Measurements from ENCODE around the gene HNRNPU.

The HNRNPU gene

GRCh38 chr1:244869950-244870349 is 5.6 kb upstream of the HNRNPU start:
- no peak for TF ChIP-seq EZH2 (optimal IDR thresholded peaks at IDR 0.05; ENCODE audit: low read depth, low read length)
- Histone ChIP-seq H3K4me1 (ENCODE audit: low read length) (no peaks in the 10 kb centered on the region), H2AFZ (ENCODE audit: low read length) (no peak overlapping the region; the same call in 1 of the 2 replicates), H3K27me3 (replicated peaks; ENCODE audit: insufficient read depth, low read length) (no peaks in the 10 kb centered on the region), H3K79me2 (ENCODE audit: low read length) (peaks cover under 1% of the 10 kb centered on the region; the same call in 1 of the 2 replicates), H3K27ac (ENCODE audit: low read length) (no peak overlapping the region), H3F3A (ENCODE audit: insufficient read depth, low read length) (peaks cover 2% of the 10 kb centered on the region; the same call in 1 of the 2 replicates), H3K9me2 (replicated peaks; ENCODE audit: insufficient read depth, low read length) (no peaks in the 10 kb centered on the region), H3K36me3 (replicated peaks; ENCODE audit: insufficient read depth, low read length) (no peaks in the 10 kb centered on the region), H3K4me2 (ENCODE audit: low read depth, low read length) (no peak overlapping the region), H4K20me1 (ENCODE audit: insufficient read depth, low read length) (no peaks in the 10 kb centered on the region), H3K4me3 (ENCODE audit: low read length) (no peak overlapping the region), H3K9me3 (replicated peaks; ENCODE audit: insufficient read depth, low read length) (no peaks in the 10 kb centered on the region), H3K9ac (ENCODE audit: low read length) (no peak overlapping the region)
- DNase-seq = no peak

GRCh38 chr1:244869364-244869827 is 5.1 kb upstream of the HNRNPU start:
- Histone ChIP-seq H3K9me3 (replicated peaks; ENCODE audit: insufficient read depth, low read length) (no peaks in the 10 kb centered on the region), H3K4me1 (ENCODE audit: low read length) (no peaks in the 10 kb centered on the region), H3F3A (ENCODE audit: insufficient read depth, low read length) (peaks cover 6% of the 10 kb centered on the region; the same call in 1 of the 2 replicates), H4K20me1 (ENCODE audit: insufficient read depth, low read length) (no peaks in the 10 kb centered on the region), H3K9ac (ENCODE audit: low read length) (no peak overlapping the region), H3K4me2 (ENCODE audit: low read depth, low read length) (no peak overlapping the region), H3K9me2 (replicated peaks; ENCODE audit: insufficient read depth, low read length) (no peaks in the 10 kb centered on the region), H2AFZ (ENCODE audit: low read length) (no peak overlapping the region), H3K27me3 (replicated peaks; ENCODE audit: insufficient read depth, low read length) (no peaks in the 10 kb centered on the region), H3K79me2 (ENCODE audit: low read length) (peaks cover 3% of the 10 kb centered on the region; the same call in 1 of the 2 replicates), H3K36me3 (replicated peaks; ENCODE audit: insufficient read depth, low read length) (no peaks in the 10 kb centered on the region), H3K4me3 (ENCODE audit: low read length) (no peak overlapping the region), H3K27ac (ENCODE audit: low read length) (no peak overlapping the region)
- TF ChIP-seq EZH2phosphoT487 (IDR thresholded peaks at IDR 0.05; ENCODE audit: low read length) = no peak
- no peak for TF ChIP-seq EZH2 (optimal IDR thresholded peaks at IDR 0.05; ENCODE audit: low read depth, low read length)
- TF ChIP-seq CTCF (IDR thresholded peaks at IDR 0.05; ENCODE audit: low read length) = no peak
- no peak for DNase-seq

- no peaks in the 10 kb centered on the region for H3K36me3 ChIP-seq (replicated peaks; ENCODE audit: insufficient read depth, low read length)
- H3K27me3 ChIP-seq (replicated peaks; ENCODE audit: insufficient read depth, low read length) = no peaks in the 10 kb centered on the region
- no peaks in the 10 kb centered on the region for H3K9me3 ChIP-seq (replicated peaks; ENCODE audit: insufficient read depth, low read length)
- no peaks in the 10 kb centered on the region for H3K9me2 ChIP-seq (replicated peaks; ENCODE audit: insufficient read depth, low read length)
- H3K79me2 ChIP-seq (ENCODE audit: low read length) = peaks cover 9% of the 10 kb centered on the region
- no peaks in the 10 kb centered on the region for H4K20me1 ChIP-seq (ENCODE audit: insufficient read depth, low read length)
- no peak overlapping the region for H3K27ac ChIP-seq (ENCODE audit: low read length)
- H3K4me2 ChIP-seq (ENCODE audit: low read depth, low read length) = no peak overlapping the region
- H3K4me3 ChIP-seq (ENCODE audit: low read length) = no peak overlapping the region
- no peak for DNase-seq
- no peaks in the 10 kb centered on the region for H3K4me1 ChIP-seq (ENCODE audit: low read length)
- H2AFZ ChIP-seq (ENCODE audit: low read length) = no peak overlapping the region
- H3F3A ChIP-seq (ENCODE audit: insufficient read depth, low read length) = peaks cover 11% of the 10 kb centered on the region
- no peak for TF ChIP-seq EZH2 (optimal IDR thresholded peaks at IDR 0.05; ENCODE audit: low read depth, low read length)
- no peak for TF ChIP-seq EZH2phosphoT487 (IDR thresholded peaks at IDR 0.05; ENCODE audit: low read length)
- H3K9ac ChIP-seq (ENCODE audit: low read length) = no peak overlapping the region
Observed at GRCh38 chr1:244868484-244869363, 4.4 kb upstream of the HNRNPU start.

- no peak overlapping the region for H3K4me2 ChIP-seq (ENCODE audit: low read depth, low read length)
- no peak overlapping the region for H3K27ac ChIP-seq (ENCODE audit: low read length)
- H3K9ac ChIP-seq (ENCODE audit: low read length) = no peak overlapping the region
- H3F3A ChIP-seq (ENCODE audit: insufficient read depth, low read length) = peaks cover 21% of the 10 kb centered on the region
- TF ChIP-seq EZH2 (optimal IDR thresholded peaks at IDR 0.05; ENCODE audit: low read depth, low read length) (no peak), CTCF (IDR thresholded peaks at IDR 0.05; ENCODE audit: low read length) (no peak)
- no peaks in the 10 kb centered on the region for H3K27me3 ChIP-seq (replicated peaks; ENCODE audit: insufficient read depth, low read length)
- no peak overlapping the region for H3K4me3 ChIP-seq (ENCODE audit: low read length)
- no peaks in the 10 kb centered on the region for H3K9me2 ChIP-seq (replicated peaks; ENCODE audit: insufficient read depth, low read length)
- peaks cover 1% of the 10 kb centered on the region; the same call in 1 of the 2 replicates for H3K36me3 ChIP-seq (replicated peaks; ENCODE audit: insufficient read depth, low read length)
- peaks cover 30% of the 10 kb centered on the region for H3K79me2 ChIP-seq (ENCODE audit: low read length)
- no peak overlapping the region for H2AFZ ChIP-seq (ENCODE audit: low read length)
- no peaks in the 10 kb centered on the region for H3K9me3 ChIP-seq (replicated peaks; ENCODE audit: insufficient read depth, low read length)
- peaks cover 15% of the 10 kb centered on the region for H4K20me1 ChIP-seq (ENCODE audit: insufficient read depth, low read length)
- H3K4me1 ChIP-seq (ENCODE audit: low read length) = no peaks in the 10 kb centered on the region
- no peak for DNase-seq
Observed at GRCh38 chr1:244866355-244866754, 2.0 kb upstream of the HNRNPU start.

All from MM.1S (cell line).